COLO668 (cell line): Measurements from ENCODE around the gene RAB35.

Experiments
- DNase-seq: peaks from one replicate; lab custom pipeline; 2025; ENCODE audit not compliant: unreplicated experiment; lab: John Stamatoyannopoulos, UW

Gene RAB35

GRCh38 chr12:120134307-120134980 lies 17.9 kb upstream of the RAB35 start:
- DNase-seq: no peak

- no peak for DNase-seq
Observed at GRCh38 chr12:120132863-120133385, 16.4 kb upstream of the RAB35 start.

GRCh38 chr12:120132054-120132836 lies 15.7 kb upstream of the RAB35 start:
- DNase-seq: no peak

- DNase-seq: no peak
Observed at GRCh38 chr12:120131116-120131515, 14.6 kb upstream of the RAB35 start.

- DNase-seq: no peak
Observed at GRCh38 chr12:120130011-120130410, 13.5 kb upstream of the RAB35 start.

- no peak for DNase-seq
Observed at GRCh38 chr12:120126635-120127005, 10.1 kb upstream of the RAB35 start.

- no peak for DNase-seq
Observed at GRCh38 chr12:120125792-120126634, 9.5 kb upstream of the RAB35 start.

- DNase-seq: no peak
Observed at GRCh38 chr12:120125029-120125428, 8.5 kb upstream of the RAB35 start.

- no peak for DNase-seq
Observed at GRCh38 chr12:120121766-120122293, 5.3 kb upstream of the RAB35 start.

GRCh38 chr12:120121343-120121742 lies 4.8 kb upstream of the RAB35 start:
- DNase-seq: no peak

GRCh38 chr12:120119271-120119973 lies 2.9 kb upstream of the RAB35 start:
- DNase-seq: no peak

GRCh38 chr12:120118321-120119061 lies 1.9 kb upstream of the RAB35 start:
- DNase-seq: peak; percentile 41

GRCh38 chr12:120117961-120118320 lies 1.4 kb upstream of the RAB35 start:
- DNase-seq: no peak

GRCh38 chr12:120116792-120117651 lies 469 bp upstream of the RAB35 start:
- peak; percentile 98 for DNase-seq

GRCh38 chr12:120115692-120116440 lies 687 bp downstream of the RAB35 start:
- DNase-seq: peak; percentile 68

- DNase-seq: no peak
Observed at GRCh38 chr12:120115066-120115465, 1.5 kb downstream of the RAB35 start.

- DNase-seq: no peak
Observed at GRCh38 chr12:120110550-120111501, 5.7 kb downstream of the RAB35 start.
